ENCODE data around the gene POU2AF1. TPM values are rescaled to one million over a fixed set of nuclear protein-coding genes. Genes with fewer than 3 reads are reported as not detected.

Gene POU2AF1
- total and polyA plus RNA-seq, 2 of the 8 experiments (the other 6 are each of a cell fraction or from before 2014, with no cell fraction given) = not detected

GRCh38 chr11:111364503-111364902 lies 14.6 kb downstream of the POU2AF1 start:
- Histone ChIP-seq H4K5ac (ENCODE audit: insufficient read length, low read depth, low read length) (no peak overlapping the region), H3K4me2 (ENCODE audit: insufficient read depth in 1 of 2, low read depth in 2 of 2, low read length in 2 of 2) (no peak overlapping the region), H2BK15ac (ENCODE audit: low read length) (no peak overlapping the region), H3K9me3 (ENCODE audit: insufficient read depth in 2 of 2, low read depth in 1 of 2, low read length in 1 of 2) (no peaks in the 10 kb centered on the region), H4K20me1 (replicated peaks in 1 of 2; ENCODE audit: control insufficient read depth in 1 of 2, insufficient read depth in 2 of 2, low read length in 2 of 2) (no peaks in the 10 kb centered on the region), H3K4me3 (ENCODE audit: extremely low read depth in 1 of 4, insufficient read depth in 2 of 4, low read depth in 3 of 4, low read length in 4 of 4) (no peak overlapping the region), H3K27me3 (replicated peaks in 1 of 4; ENCODE audit: control insufficient read depth in 3 of 4, extremely low read depth in 1 of 4, insufficient read depth in 3 of 4, low read length in 3 of 4) (no peaks in the 10 kb centered on the region), H3K23ac (ENCODE audit: insufficient read length) (no peak overlapping the region), H3K4me1 (replicated peaks in 1 of 4; ENCODE audit: control insufficient read depth in 3 of 4, insufficient read depth in 4 of 4, low read length in 3 of 4) (no peaks in the 10 kb centered on the region), H2AK5ac (ENCODE audit: low read depth, low read length) (no peak overlapping the region), H3K23me2 (ENCODE audit: low read depth, low read length) (no peaks in the 10 kb centered on the region), H3K14ac (ENCODE audit: insufficient read length) (no peak overlapping the region), H3K79me2 (ENCODE audit: control insufficient read depth in 1 of 2, insufficient read depth in 2 of 2, low read length in 2 of 2) (no peaks in the 10 kb centered on the region), H4K8ac (ENCODE audit: extremely low read depth, insufficient read depth, low read length) (no peak overlapping the region), H2BK20ac (ENCODE audit: low read length) (no peak overlapping the region), H2BK120ac (replicated peaks; ENCODE audit: low read depth, low read length) (no peak overlapping the region), H2AFZ (ENCODE audit: low read length) (no peak overlapping the region), H3K27ac (ENCODE audit: low read depth, low read length) (no peak overlapping the region), H2BK12ac (ENCODE audit: low read depth, low read length) (no peak overlapping the region), H3K18ac (ENCODE audit: extremely low read depth, low read length) (no peak overlapping the region), H2BK5ac (ENCODE audit: low read depth, low read length) (no peak overlapping the region), H3K4ac (replicated peaks; ENCODE audit: insufficient read length, low read depth, low read length) (no peak overlapping the region), H4K91ac (replicated peaks; ENCODE audit: insufficient read length, low read length) (no peak overlapping the region), H3K79me1 (ENCODE audit: low read depth, low read length) (no peaks in the 10 kb centered on the region), H3K36me3 (ENCODE audit: control insufficient read depth in 2 of 4, insufficient read depth in 4 of 4, low read length in 3 of 4) (no peaks in the 10 kb centered on the region), H3K56ac (replicated peaks; ENCODE audit: insufficient read length, low read depth, low read length) (no peak overlapping the region), H3K9ac (replicated peaks in 1 of 4; ENCODE audit: extremely low read depth in 1 of 4, low read depth in 3 of 4, low read length in 3 of 4) (no peak overlapping the region)
- TF ChIP-seq RAD21 (IDR thresholded peaks at IDR 0.05 in 1 of 2, conservative IDR thresholded peaks at IDR 0.05 in 1 of 2; ENCODE audit: low read depth in 2 of 2, low read length in 2 of 2) (no peak), KDM4A (IDR thresholded peaks at IDR 0.05; ENCODE audit: low read depth, low read length, severe bottlenecking) (no peak), TCF12 (IDR thresholded peaks at IDR 0.05; ENCODE audit: low read depth, low read length) (no peak), SIN3A (conservative IDR thresholded peaks at IDR 0.05 in 1 of 2, IDR thresholded peaks at IDR 0.05 in 1 of 2; ENCODE audit: low read depth in 1 of 2, low read length in 2 of 2) (no peak), YY1 (IDR thresholded peaks at IDR 0.05; ENCODE audit: low read depth, low read length) (no peak), SP2 (IDR thresholded peaks at IDR 0.05; ENCODE audit: low read length) (no peak)
- WGBS, 2 experiments (ENCODE audit: extremely low coverage in 1 of 2, insufficient coverage in 1 of 2, insufficient read length in 1 of 2, insufficient replicate concordance in 2 of 2, low coverage in 1 of 2, low lambda C conversion rate in 2 of 2, missing lambda C conversion rate in 1 of 2) = 80% methylated on average over 3 of the region's 3 CpGs; no CpG with 5 or more reads in 1 of the 2 experiments
- POLR2A ChIA-PET (ENCODE audit: partially characterized antibody) = no interaction called here
- no peak for FAIRE-seq
- no peak for DNase-seq (ENCODE audit: low read depth in 1 of 2, low spot score in 2 of 2)
- CTCF ChIA-PET (ENCODE audit: partially characterized antibody) = interaction anchor here (2.6 to 2.7 kb wide), 2 partner anchors 10 to 13 kb away, joined by 6 to 8 read pairs; no protein-coding TSS in a partner anchor

All from H1 (cell line).